Kidney epithelial cell (primary cell): ENCODE measurements around the gene ASIC2. TPM values are rescaled to one million over a fixed set of nuclear protein-coding genes. Genes with fewer than 3 reads are reported as not detected.

Source experiments
- DNase-seq: peaks from one replicate; pipeline ENCODE4 v3.0.0-alpha.2; 2010; ENCODE audit warnings: low read depth
- H3K27me3 ChIP-seq: 2 replicates; pipeline ENCODE4 v1.6.0; 2011; ENCODE audit warnings: low read length; ENCODE audit not compliant: control insufficient read depth, insufficient read depth
- H3K36me3 ChIP-seq: 2 replicates; pipeline ENCODE4 v1.5.1; 2011; ENCODE audit warnings: low read length; ENCODE audit not compliant: control insufficient read depth, insufficient read depth
- H3K4me3 ChIP-seq: 2 replicates; pipeline ENCODE4 v1.5.1; 2011; ENCODE audit warnings: low read depth, mild to moderate bottlenecking, control low read depth, low read length
- CTCF ChIP-seq: IDR thresholded peaks from 2 replicates; pipeline ENCODE4 v1.5.1; 2011; ENCODE audit warnings: mild to moderate bottlenecking, moderate library complexity, low read length, control low read depth, inconsistent platforms; ENCODE audit not compliant: insufficient read depth, poor library complexity, severe bottlenecking
- total RNA-seq: library from RNA; depleted of rRNA; stranded (reverse); fragments of >200 nt; gene quantifications from 2 replicates; pipeline ENCODE4 v1.2.3, GENCODE V29; 2015

ASIC2 gene
- total RNA-seq, 1 donor from 2014 or later, result 0.25 TPM

GRCh38 chr17:33310296-33310695 is 17.2 kb upstream of the ASIC2 start:
- TF ChIP-seq CTCF, result no peak
- H3K4me3 ChIP-seq, result no peak overlapping the region
- no peak for DNase-seq
- no peaks in the 10 kb centered on the region for H3K36me3 ChIP-seq
- H3K27me3 ChIP-seq, result no peaks in the 10 kb centered on the region

GRCh38 chr17:33303254-33303653 is 10.2 kb upstream of the ASIC2 start:
- no peaks in the 10 kb centered on the region for H3K36me3 ChIP-seq
- no peak for TF ChIP-seq CTCF
- no peak for DNase-seq
- H3K4me3 ChIP-seq, result no peak overlapping the region
- H3K27me3 ChIP-seq, result no peaks in the 10 kb centered on the region

- no peak for DNase-seq
- Histone ChIP-seq H3K36me3 (no peaks in the 10 kb centered on the region), H3K27me3 (no peaks in the 10 kb centered on the region), H3K4me3 (no peak overlapping the region)
- TF ChIP-seq CTCF, result no peak
These were observed 9.3 kb upstream of the ASIC2 start for GRCh38 chr17:33302394-33302793.

- H3K27me3 ChIP-seq, result no peaks in the 10 kb centered on the region
- no peak for DNase-seq
- H3K36me3 ChIP-seq, result no peaks in the 10 kb centered on the region
- no peak for TF ChIP-seq CTCF
- H3K4me3 ChIP-seq, result no peak overlapping the region
These were observed 7.1 kb upstream of the ASIC2 start for GRCh38 chr17:33300241-33300640.

- Histone ChIP-seq H3K27me3 (peaks cover 2% of the 10 kb centered on the region), H3K4me3 (no peak overlapping the region), H3K36me3 (no peaks in the 10 kb centered on the region)
- no peak for TF ChIP-seq CTCF
- DNase-seq, result no peak
These were observed 6.0 kb upstream of the ASIC2 start for GRCh38 chr17:33299115-33299514.

- no peak for TF ChIP-seq CTCF
- H3K4me3 ChIP-seq, result no peak overlapping the region
- no peak for DNase-seq
- no peaks in the 10 kb centered on the region for H3K36me3 ChIP-seq
- peaks cover 9% of the 10 kb centered on the region for H3K27me3 ChIP-seq
These were observed 4.5 kb upstream of the ASIC2 start for GRCh38 chr17:33297643-33298042.
